ENCODE data around the gene ALG3.
"Not testable (repeated sequence)": the region's sequence is repeated elsewhere in the genome, so short reads cannot be mapped to it uniquely, and the experiment has no call there.

The ALG3 gene

DNA sequence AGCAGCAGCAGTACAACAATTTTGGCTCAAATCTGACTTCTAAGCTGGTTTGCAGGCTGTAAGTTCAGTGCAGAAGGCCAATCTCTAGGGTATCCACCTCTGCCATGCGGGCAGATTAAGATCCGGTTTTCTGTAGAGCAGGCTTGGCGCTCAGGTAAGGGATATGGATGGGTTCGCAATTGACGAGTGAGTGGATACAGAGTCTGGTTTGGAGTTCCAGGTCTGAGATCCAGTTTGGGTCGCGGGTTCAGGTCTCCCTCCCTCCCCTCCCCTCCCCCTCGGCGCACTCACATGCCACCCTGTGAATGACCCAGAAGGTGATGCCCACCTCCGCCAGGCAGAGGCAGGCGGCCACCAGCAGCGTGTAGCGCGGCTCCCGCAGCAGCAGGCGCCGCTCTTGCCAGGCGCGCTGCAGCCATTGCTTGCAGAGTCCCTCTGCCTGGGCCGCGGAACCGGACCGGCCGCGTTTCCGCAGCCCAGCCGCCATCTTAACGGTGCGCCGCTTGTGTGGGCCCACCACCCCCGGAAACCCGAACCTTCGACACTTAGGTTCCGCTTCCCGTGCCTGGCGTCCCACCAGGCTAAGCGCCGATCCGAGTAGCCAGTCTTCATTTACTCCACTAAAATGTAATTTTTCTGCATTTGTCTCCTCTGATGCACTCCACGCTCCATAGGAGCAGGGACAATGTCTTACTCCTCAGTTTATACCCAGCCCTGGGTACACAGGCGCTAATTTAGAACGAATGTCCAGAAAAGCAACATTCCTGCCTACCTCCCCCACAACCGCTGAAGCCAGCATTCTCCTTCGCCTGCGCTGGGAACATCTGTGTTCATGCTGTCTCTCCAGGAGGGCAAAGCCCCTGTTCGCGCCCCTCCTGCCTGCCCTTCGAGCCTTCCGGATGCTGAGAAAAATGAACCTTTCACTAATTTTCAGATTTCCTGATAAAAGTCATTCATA, at the start of gene ALG3:
ALG3 (minus strand) TSS at position 509 of the 958 bp plus-strand sequence; CDS start at position 487, 22 bp downstream.
- peak; percentile 58 for ATAC-seq
- DNase-seq, result peak; percentile 90

DNA sequence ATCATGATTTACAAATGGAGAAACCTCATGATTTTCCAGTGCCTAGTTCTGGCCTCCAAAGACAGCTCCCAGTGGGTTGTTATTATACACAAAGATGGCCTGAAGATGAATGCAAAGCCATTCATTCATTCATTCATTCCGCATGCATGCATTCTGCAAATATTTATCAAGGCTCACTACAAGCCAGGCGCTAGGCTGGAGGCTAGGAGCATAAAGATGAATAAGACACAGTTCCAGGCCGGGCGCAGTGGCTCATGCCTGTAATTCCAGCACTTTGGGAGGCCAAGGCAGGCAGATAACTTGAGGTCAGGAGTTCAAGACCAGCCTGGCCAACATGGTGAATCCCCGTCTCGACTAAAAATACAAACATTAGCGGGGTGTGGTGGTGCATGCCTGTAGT, 47.9 kb upstream of the ALG3 start:
- DNase-seq (no peak), ATAC-seq (no peak)

DNA sequence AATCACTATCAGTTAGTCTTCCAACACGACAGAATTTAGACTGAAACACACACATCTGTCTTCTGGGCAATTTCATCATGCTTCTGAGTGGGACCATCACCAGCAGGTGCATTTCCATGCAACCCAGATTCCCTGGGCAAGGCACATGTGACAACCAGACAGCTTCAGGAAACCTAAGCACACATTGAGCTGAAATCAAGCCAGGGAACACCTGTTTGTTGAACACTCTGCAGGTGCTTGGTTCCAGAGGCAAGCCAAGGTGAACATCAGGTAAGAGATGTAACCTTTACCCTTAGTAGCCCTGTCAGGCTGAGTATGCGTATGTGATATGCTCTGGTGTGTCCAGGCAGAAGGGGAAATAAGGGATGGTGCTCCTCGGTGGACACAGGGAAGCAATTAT, 47.0 kb upstream of the ALG3 start:
- DNase-seq (no peak), ATAC-seq (no peak)

DNA sequence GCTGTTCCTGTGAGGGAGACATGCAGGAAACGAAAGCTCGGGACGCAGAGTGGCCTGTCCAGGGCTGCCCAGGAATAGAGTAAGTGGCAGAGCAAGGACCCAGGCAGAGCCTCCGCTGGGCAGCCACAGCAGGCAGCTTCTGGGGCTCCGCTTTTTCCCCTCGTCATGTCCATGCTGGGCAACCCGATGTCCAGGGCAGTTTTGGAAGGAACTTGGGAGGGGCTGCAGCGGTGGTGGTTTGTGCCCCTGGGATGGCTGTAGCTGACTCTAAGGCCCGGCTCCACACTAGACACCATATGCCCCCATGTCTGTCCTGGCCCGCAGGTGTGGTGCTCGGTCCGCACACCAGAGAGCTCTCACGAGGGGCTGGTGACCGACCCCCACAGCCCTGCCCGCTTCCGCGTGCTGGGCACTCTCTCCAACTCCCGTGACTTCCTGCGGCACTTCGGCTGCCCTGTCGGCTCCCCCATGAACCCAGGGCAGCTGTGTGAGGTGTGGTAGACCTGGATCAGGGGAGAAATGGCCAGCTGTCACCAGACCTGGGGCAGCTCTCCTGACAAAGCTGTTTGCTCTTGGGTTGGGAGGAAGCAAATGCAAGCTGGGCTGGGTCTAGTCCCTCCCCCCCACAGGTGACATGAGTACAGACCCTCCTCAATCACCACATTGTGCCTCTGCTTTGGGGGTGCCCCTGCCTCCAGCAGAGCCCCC, 43.1 kb upstream of the ALG3 start:
- no peak for DNase-seq
- ATAC-seq, result no peak

DNA sequence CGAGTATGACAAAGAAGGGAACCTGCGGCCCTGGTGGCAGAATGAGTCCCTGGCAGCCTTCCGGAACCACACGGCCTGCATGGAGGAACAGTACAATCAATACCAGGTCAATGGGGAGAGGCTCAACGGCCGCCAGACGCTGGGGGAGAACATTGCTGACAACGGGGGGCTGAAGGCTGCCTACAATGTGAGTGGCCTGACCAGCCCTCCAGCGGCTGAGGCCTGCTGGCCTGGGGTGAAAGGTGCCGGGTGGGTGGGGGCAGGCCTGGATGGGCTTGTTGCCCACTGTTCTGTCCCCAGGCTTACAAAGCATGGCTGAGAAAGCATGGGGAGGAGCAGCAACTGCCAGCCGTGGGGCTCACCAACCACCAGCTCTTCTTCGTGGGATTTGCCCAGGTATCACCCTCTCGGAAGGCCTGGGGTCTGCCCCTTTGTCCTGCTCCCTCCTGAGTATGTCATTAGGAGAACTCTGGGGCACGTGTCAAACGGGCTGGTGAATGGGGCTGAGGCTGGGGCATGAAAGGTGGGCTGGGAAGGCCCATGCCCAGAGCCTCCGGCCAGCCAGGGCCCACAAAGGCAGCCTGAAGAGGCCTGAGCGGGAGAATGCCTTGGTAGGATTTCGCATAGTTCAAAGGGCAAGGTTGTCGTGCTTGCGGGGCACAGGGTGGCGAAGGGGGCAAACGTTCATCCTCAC, 42.4 kb upstream of the ALG3 start:
- DNase-seq, result no peak
- no peak for ATAC-seq

DNA sequence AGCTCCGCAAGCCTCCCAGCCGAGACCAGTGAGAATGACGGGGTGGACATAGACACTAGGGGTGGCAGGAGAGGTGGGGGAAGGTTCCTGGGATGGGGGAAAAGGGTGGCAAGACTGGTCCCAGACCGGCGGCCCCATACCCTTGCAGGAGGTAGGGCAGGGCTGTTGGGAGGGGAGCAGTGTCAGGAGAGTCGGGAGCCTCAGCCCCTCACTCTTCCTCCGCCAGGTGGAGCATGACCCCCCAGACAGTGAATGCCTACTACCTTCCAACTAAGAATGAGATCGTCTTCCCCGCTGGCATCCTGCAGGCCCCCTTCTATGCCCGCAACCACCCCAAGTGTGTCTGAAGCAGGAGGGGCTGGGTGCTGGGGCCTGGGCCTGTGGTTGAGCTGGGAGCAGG, 41.6 kb upstream of the ALG3 start:
- ATAC-seq, result no peak

DNA sequence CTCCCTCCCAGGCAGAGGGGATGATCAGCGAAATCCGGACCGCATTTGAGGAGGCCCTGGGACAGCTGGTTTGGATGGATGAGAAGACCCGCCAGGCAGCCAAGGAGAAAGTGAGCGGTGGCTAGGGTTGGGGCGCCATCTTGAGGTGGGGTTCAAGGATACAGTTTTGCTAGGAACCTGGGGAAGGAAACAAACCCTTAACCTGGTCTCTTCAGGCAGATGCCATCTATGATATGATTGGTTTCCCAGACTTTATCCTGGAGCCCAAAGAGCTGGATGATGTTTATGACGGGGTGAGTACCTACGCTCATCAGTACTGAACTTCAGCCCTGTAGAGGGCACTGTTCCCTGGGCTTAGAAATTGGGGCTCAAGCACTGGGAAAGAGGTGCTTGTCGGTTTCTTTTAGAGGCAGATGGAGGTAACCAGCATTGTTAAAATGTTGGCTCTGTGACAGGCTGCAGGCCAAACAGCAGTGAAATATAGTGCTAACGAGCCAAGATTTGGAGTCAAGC, 40.7 kb upstream of the ALG3 start:
- ATAC-seq, result peak; percentile 65

More for the DNA sequence above, 41.6 kb upstream of the ALG3 start:
- DNase-seq, result no peak

DNA sequence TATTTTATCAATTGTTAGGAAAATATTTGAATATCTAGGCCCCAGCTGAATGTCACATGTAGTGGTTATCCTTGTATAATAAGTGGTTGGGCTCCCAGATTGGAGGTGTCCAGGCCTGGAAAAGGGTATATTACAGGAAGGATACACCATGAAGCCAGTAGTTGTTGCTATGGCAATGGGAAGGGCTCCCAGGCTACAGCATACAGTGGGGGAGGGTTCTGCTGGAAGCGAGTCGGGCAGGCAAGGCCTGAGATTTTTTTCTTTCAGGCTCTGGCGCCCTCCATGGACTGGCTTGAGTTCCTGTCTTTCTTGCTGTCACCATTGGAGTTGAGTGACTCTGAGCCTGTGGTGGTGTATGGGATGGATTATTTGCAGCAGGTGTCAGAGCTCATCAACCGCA, 35.9 kb upstream of the ALG3 start:
- ATAC-seq, result peak; percentile 25
- peak; percentile 27 for DNase-seq

More for the DNA sequence above, 40.7 kb upstream of the ALG3 start:
- peak; percentile 79 for DNase-seq

DNA sequence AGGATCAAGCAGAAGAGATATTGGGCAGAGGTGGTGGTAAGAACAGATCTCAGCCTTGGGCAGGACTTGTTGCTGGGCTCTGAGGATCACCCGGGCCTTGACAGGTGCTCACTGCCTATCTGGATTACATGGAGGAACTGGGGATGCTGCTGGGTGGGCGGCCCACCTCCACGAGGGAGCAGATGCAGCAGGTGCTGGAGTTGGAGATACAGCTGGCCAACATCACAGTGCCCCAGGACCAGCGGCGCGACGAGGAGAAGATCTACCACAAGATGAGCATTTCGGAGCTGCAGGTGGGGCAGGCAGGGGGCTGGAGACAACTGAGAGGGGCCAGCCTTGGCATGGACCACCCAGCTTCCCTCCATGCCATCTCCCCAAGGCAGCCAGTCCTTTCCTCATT, 34.9 kb upstream of the ALG3 start:
- DNase-seq (no peak), ATAC-seq (no peak)

DNA sequence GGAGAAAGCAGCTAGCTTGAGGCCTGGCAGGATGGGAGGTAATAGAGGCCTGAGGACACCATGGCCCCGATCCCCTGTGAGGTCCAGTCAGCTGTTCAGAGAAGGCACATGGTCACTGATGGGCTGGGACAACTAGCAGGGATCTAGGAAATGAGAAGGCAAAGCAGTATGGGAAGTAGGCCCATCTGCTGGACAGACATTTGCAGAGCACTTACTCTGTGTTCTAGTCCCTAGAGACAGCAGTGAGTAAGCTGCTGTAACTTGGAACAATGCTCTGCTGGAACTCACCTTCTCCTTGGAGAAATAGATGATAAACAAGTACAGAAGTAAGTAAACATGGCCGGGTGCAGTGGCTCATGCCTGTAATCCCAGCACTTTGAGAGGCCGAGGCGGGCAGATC, 34.2 kb upstream of the ALG3 start:
- no peak for DNase-seq

DNA sequence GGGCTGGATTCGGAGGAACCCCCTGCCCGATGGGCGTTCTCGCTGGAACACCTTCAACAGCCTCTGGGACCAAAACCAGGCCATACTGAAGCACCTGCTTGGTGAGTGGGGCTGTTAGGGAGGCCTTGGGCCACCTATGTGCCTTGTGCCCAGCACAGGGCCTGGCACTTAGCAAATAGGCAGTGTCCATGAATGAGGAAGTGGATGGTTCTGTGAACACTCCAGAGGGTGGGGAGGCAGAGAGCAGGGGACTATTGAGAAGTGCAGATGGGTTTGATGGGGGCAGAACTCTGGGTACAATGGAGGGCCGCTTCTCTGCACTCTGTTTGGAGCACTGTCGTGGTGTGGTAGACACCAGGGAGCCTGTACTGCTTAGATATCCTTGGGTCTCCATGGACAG, 28.6 kb upstream of the ALG3 start:
- ATAC-seq (no peak), DNase-seq (no peak)

More for the DNA sequence above, 34.2 kb upstream of the ALG3 start:
- ATAC-seq, result no peak

DNA sequence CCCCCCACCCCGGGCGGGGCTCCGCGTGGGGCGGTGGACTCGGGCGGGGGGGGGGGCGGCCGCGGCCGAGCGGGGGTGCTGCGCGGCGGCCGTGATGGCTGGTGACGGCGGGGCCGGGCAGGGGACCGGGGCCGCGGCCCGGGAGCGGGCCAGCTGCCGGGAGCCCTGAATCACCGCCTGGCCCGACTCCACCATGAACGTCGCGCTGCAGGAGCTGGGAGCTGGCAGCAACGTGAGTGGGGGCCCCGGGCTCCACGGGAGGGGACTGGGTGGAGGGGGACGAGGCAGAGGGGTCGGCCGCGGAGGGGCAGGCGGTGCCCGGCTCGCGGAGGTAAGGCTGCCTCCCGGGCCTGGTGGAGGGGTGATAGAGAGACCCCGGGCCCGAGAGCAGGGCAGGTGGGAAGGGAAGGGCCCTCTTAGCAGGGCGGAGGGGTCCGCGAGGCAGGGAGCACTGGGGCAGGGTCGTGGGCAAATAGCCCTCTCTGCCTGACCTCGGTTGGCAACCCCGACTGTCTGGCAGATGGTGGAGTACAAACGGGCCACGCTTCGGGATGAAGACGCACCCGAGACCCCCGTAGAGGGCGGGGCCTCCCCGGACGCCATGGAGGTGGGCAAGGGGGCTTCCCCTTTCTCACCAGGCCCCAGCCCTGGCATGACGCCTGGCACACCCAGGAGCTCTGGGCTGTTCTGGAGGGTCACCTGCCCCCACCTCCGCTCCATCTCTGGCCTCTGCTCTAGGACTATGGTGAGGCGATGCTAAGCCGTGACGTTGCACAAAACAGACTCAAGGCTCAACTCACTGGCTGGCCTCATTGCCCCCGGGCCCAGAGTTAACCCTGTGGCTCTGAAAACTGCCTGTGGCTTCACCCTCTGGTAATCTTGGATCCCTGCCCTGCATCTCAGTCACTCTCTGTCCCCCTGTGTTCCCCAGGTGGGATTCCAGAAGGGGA, 27.5 kb upstream of the ALG3 start, which contains the start of gene ECE2:
ECE2 (plus strand) TSS at position 62 of the 950 bp plus-strand sequence; CDS start at position 194, 132 bp downstream.
- ATAC-seq (no peak), DNase-seq (no peak)

DNA sequence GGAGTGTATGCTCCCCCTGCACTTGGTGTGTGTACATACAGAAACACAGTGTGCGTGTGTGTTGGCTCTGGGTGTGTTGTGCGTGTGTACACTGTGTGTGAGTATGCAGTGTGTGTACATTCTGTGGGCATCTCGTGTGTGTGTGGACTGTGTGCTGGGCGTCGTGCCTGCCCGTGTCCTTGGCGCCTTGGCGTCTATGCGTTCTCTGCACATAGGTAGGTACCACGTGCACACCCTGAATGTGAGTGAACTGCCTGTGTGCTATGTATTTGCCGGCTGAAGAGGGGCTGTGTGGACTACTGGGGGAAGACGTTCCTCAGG, 26.6 kb upstream of the ALG3 start:
- ATAC-seq, result peak; percentile 28
- DNase-seq, result no peak

DNA sequence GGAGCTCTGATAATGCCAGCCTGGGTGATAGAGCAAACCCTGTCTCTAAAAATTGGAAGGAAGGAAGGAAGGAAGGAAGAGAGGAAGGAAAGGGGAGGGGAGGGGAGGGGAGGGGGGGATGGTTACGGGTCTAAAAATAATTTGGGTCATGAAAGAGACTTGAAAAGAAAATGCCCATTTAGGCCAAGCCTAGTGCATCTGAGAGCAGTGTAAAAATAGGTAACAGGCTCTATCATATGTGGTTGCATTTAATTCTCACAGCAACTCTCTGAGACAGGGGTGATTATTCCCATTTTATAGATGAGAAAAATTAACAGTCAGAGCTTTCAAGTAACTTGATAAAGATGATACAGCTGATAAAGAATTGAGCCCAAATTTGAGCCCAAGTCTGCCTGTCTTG, 23.5 kb upstream of the ALG3 start:
- ATAC-seq (no peak), DNase-seq (no peak)

DNA sequence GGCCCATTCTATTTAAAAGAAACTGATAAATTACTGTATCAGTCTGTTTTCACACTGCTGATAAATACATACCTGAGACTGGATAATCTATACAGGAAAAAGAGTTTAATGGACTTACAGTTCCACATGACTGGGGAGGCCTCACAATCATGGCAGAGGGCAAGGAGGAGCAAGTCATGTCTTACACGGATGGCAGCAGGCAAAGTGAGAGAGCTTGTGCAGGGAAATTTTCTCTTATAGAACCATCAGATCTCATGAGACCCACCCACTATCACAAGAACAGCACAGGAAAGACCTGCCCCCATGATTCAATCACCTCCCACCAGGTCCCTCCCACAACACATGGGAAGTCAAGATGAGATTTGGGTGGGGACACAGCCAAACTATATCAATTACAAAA, 18.5 kb upstream of the ALG3 start:
- DNase-seq, ATAC-seq: not testable (repeated sequence)

DNA sequence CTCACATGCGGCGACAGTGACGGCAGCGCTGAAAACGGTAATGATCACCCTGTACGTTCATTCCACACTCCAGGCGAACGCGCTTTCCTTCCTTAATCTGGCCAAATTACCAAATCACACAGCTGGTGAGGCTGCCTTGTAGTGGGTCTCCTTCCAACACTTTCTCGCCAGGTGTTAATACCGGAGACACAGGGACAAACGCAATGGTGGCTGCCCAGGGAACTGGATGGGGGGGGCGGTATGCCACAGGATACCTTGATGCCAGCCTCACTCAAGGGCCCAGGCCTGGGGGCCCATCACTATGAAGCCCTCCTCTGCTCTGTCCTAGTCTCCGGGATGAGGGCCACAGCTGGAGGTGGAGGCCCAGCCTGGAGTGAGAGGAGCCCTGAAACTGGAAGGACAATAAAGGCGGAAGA, 14.0 kb upstream of the ALG3 start:
- ATAC-seq (no peak), DNase-seq (no peak)

DNA sequence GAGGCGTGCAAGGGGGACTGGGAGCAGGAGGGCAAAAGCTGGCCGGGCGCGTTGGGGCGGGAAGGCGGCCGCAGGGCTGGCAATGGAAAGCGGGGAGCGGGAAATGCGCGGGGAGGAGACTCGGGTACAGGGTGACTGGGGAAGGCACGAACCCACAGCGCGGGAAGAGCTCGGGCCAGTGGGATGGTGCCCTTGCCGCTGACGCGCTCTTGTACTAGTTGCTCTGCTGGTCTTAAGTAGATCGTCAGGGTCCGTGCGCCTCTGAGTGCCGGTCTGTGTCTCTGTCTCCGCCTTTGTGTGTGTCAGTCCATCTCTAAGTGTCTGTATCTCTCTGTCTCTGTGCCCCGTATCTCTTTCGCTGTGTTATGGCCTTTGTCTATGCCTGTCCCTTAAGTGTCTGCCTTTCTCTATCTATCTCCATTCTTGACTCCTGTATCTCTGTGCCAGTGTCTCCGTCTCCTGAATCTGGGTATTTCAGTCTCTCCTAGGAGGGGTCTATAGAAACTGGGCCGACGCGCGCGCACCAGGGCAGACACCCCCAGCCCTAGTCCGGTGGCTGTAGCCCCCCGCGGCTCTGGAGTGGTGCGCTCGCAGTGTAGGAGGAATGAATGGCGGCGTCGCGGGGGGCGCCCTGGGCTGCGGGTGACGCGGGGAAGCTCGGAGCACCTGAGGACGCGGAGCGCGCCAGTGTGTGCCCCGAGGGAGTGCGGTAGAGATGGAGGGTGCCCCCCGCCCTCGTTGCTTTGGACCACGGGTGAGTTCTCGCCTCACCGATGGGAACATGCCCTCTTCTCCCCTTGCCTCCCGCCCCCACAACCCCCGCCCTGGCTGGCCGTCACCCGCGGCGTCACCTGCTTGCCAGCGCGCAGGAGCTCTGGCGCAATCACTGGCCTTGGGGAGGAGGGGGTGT, 13.3 kb upstream of the ALG3 start:
- peak; percentile 44 for ATAC-seq
- peak; percentile 28 for DNase-seq

DNA sequence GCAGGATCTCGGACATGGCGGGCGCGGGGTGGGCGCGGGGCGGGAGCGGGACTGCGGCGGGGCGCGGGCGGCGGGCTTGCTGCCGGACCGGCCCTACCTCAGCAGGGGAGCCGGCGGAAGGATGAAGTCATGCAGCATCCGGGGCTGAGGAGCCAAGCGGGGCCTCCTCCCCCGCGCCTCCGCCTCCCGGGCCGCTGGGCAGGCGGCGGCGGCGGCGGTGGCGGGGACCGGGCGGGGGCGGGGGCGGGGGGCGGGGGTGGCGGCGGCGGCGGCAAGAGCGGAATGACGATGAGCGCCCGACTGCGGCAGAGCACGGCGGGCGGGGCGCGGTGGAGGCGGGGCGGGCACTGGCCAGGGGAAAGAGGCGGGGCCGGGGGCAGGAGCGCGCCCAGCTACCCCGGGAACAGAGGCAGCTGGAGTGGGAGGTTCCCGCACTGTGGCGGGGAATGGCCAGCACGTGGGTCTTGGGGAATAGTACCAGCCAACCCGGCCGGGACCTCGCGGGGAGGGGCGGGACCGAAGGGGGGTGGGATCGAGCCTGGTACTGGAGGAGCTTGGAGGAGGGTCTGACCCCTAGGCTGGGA, 12.6 kb upstream of the ALG3 start, which contains the start of gene CAMK2N2:
CAMK2N2 (minus strand) TSS at position 284 of the 584 bp plus-strand sequence; CDS start at position 16, 268 bp downstream.
- ATAC-seq (peak; percentile 56), DNase-seq (peak; percentile 65)

DNA sequence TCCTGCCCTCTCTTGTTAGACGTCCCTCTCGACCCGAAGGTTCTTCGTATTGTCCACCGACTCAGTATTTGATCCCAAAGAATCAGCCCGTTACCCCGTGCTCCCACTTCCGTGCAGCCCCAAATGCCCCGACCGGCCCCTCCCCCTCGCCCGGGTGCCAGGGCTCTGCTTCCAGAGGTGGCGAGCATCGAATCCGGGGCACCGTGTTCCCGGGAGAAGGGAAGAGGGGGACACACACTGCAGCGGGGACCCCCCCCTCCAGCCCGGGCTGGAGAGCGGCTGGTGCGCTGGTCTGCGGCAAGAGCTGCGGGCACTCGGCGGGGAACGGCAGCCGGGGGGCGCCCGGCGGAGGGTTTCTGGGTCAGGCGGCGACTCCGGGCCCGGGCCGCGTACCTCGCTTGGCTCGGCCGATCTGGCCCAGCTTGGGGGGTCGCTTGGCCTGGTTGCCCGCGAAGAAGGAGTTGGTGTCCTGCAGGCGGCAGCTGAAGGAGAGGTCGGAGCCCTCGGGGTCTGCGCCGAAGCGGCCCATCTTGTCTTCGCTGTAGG, 12.0 kb upstream of the ALG3 start:
- DNase-seq (peak; percentile 18), ATAC-seq (no peak)
